HG03575 (cell line): ENCODE results near the gene PSD4.

Experiments
- ATAC-seq: cut with Tn5 transposase; IDR thresholded peaks from one replicate; pipeline ENCODE4 v1.9.1; 2021; ENCODE audit not compliant: unreplicated experiment, insufficient number of reproducible peaks, low FRiP score; ENCODE audit errors: extremely low read depth

PSD4 gene

GRCh38 chr2:113180131-113180946 lies 6.6 kb downstream of the PSD4 start:
- no peak for ATAC-seq

- ATAC-seq = no peak
Measured at GRCh38 chr2:113181258-113182051, 7.7 kb downstream of the PSD4 start.

GRCh38 chr2:113182471-113183260 lies 8.9 kb downstream of the PSD4 start:
- ATAC-seq = no peak

GRCh38 chr2:113183264-113183663 lies 9.5 kb downstream of the PSD4 start:
- no peak for ATAC-seq

GRCh38 chr2:113183703-113184102 lies 9.9 kb downstream of the PSD4 start:
- no peak for ATAC-seq

GRCh38 chr2:113184531-113185230 lies 10.9 kb downstream of the PSD4 start:
- ATAC-seq = no peak

- no peak for ATAC-seq
Measured at GRCh38 chr2:113185664-113186432, 12.1 kb downstream of the PSD4 start.

- ATAC-seq = no peak
Measured at GRCh38 chr2:113186433-113186796, 12.6 kb downstream of the PSD4 start.

GRCh38 chr2:113187771-113188170 lies 14.0 kb downstream of the PSD4 start:
- ATAC-seq = no peak

GRCh38 chr2:113190871-113191270 lies 17.1 kb downstream of the PSD4 start:
- ATAC-seq = no peak

- ATAC-seq = no peak
Measured at GRCh38 chr2:113192459-113193100, 18.8 kb downstream of the PSD4 start.

- ATAC-seq = no peak
Measured at GRCh38 chr2:113195923-113196501, 22.2 kb downstream of the PSD4 start.

- no peak for ATAC-seq
Measured at GRCh38 chr2:113196839-113197238, 23.1 kb downstream of the PSD4 start.

- ATAC-seq = no peak
Measured at GRCh38 chr2:113197347-113198047, 23.7 kb downstream of the PSD4 start.

- no peak for ATAC-seq
Measured at GRCh38 chr2:113198048-113198789, 24.4 kb downstream of the PSD4 start.
